HL-60 (cell line): ENCODE results near the gene CCL4.

Experiments
- CTCF ChIP-seq: IDR thresholded peaks from one replicate; pipeline ENCODE4 v1.5.1; 2011; ENCODE audit warnings: low read length, control low read depth, inconsistent platforms; ENCODE audit not compliant: insufficient read depth
- GABPA ChIP-seq: IDR thresholded peaks from 2 replicates; pipeline ENCODE4 v1.6.1; 2012; ENCODE audit warnings: low read depth
- POLR2AphosphoS5 ChIP-seq: IDR thresholded peaks from 2 replicates; pipeline ENCODE4 v1.6.1; 2012; ENCODE audit warnings: low read depth
- REST ChIP-seq: IDR thresholded peaks from 2 replicates; pipeline ENCODE4 v1.6.1; 2012; ENCODE audit warnings: low read depth; ENCODE audit not compliant: insufficient replicate concordance
- SPI1 ChIP-seq: IDR thresholded peaks from 2 replicates; pipeline ENCODE4 v1.6.1; 2012; ENCODE audit warnings: low read depth, mild to moderate bottlenecking, borderline replicate concordance

GRCh38 chr17:36144014-36144413 is 40.4 kb downstream of the CCL4 start:
- TF ChIP-seq POLR2AphosphoS5, result no peak
- no peak for TF ChIP-seq CTCF
- TF ChIP-seq REST, result no peak
- no peak for TF ChIP-seq GABPA
- TF ChIP-seq SPI1, result no peak
